Endothelial cell of umbilical vein (primary cell): ENCODE results near the gene PTPN6. TPM values are rescaled to one million over a fixed set of nuclear protein-coding genes. Genes with fewer than 3 reads are reported as not detected.

Experiments used
- BruUV-seq: library from RNA; stranded (reverse); fragments of 400-500 nt; replicated peaks from 2 replicates; lab custom pipeline; 2021; lab: Mats Ljungman, UMichigan
- CTCF ChIA-PET: fragments of 300-600, 350-600 bp; sonication (Branson Sonifier 250); formaldehyde crosslinking; loops from one replicate; lab custom pipeline; 2021; ENCODE audit warnings: antibody characterized with exemption, inconsistent platforms; lab: Charles Lee
- POLR2A ChIA-PET: fragments of 300-600, 350-600 bp; sonication (Branson Sonifier 250); formaldehyde crosslinking; loops from one replicate; lab custom pipeline; 2021; ENCODE audit warnings: antibody characterized with exemption, inconsistent platforms; lab: Charles Lee
- DNase-seq: peaks from one replicate; pipeline ENCODE4 v3.0.0-alpha.2; 2011; ENCODE audit warnings: low read depth, low spot score
- FAIRE-seq: peaks from 2 replicates; lab custom pipeline; 2011; peaks lifted over from hg19 to GRCh38; lab: Jason Lieb, UNC
- H2AFZ ChIP-seq: 2 replicates; pipeline ENCODE4 v1.6.0; 2012; ENCODE audit warnings: low read depth, low read length, control low read depth, inconsistent platforms
- H3K27ac ChIP-seq: 2 replicates; pipeline ENCODE4 v1.5.1; 2011; ENCODE audit warnings: low read depth, mild to moderate bottlenecking, control low read depth, low read length, moderate library complexity; ENCODE audit not compliant: insufficient read depth
- H3K27me3 ChIP-seq, 2 experiments: 2 replicates each; pipeline versions ENCODE4 v1.6.0 to v1.6.1; 2011; ENCODE audit warnings: low read length in 2 of 2, mixed read lengths in 1 of 2; ENCODE audit not compliant: control insufficient read depth in 2 of 2, insufficient read depth in 2 of 2
- H3K36me3 ChIP-seq, 2 experiments: 2 replicates in 1 of 2; 3 replicates in 1 of 2; pipeline ENCODE4 v1.5.1; 2011; ENCODE audit warnings: low read length in 2 of 2, mild to moderate bottlenecking in 1 of 2, moderate library complexity in 1 of 2; ENCODE audit not compliant: control insufficient read depth in 2 of 2, insufficient read depth in 2 of 2; ENCODE audit errors: extremely low read depth in 1 of 2
- H3K4me1 ChIP-seq: 3 replicates; pipeline ENCODE4 v1.5.1; 2011; ENCODE audit warnings: mild to moderate bottlenecking, low read length; ENCODE audit not compliant: control insufficient read depth, insufficient read depth; ENCODE audit errors: extremely low read depth
- H3K4me2 ChIP-seq: 2 replicates; pipeline ENCODE4 v1.6.1; 2011; ENCODE audit warnings: low read length, control low read depth, mixed read lengths; ENCODE audit not compliant: insufficient read depth
- H3K4me3 ChIP-seq, 3 experiments: fragments of 200-600 bp in 1 of 3; sonication (generic), shearing (Covaris generic) in 1 of 3; replicated peaks in 1 of 3; 2 replicates each; pipeline ENCODE4 v1.5.1; 2011 to 2016; ENCODE audit warnings: control low read depth in 3 of 3, low read length in 3 of 3, mild to moderate bottlenecking in 2 of 3, inconsistent platforms in 1 of 3, low read depth in 1 of 3, moderate library complexity in 1 of 3; ENCODE audit not compliant: insufficient read depth in 1 of 3
- H3K79me2 ChIP-seq: 2 replicates; pipeline ENCODE4 v1.6.0; 2012; ENCODE audit warnings: low read length, inconsistent platforms; ENCODE audit not compliant: control insufficient read depth, insufficient read depth
- H3K9ac ChIP-seq: replicated peaks from 2 replicates; pipeline ENCODE3; 2011; ENCODE audit warnings: low read length, control low read depth; ENCODE audit not compliant: insufficient read depth; ENCODE audit errors: extremely low read depth
- H3K9me1 ChIP-seq: replicated peaks from 3 replicates; pipeline ENCODE4 v1.6.0; 2011; ENCODE audit warnings: mild to moderate bottlenecking, low read length; ENCODE audit not compliant: control insufficient read depth, insufficient read depth; ENCODE audit errors: extremely low read depth
- H3K9me3 ChIP-seq: replicated peaks from 2 replicates; pipeline ENCODE4 v1.5.1; 2012; ENCODE audit warnings: low read length, inconsistent platforms; ENCODE audit not compliant: control insufficient read depth, insufficient read depth
- H4K20me1 ChIP-seq: replicated peaks from 2 replicates; pipeline ENCODE3; 2011; ENCODE audit warnings: mild to moderate bottlenecking, low read length; ENCODE audit not compliant: control insufficient read depth, insufficient read depth; ENCODE audit errors: extremely low read depth
- FOS ChIP-seq: IDR thresholded peaks from 2 replicates; pipeline ENCODE4 v1.6.1; 2011; ENCODE audit warnings: mild to moderate bottlenecking, low read length, moderate library complexity, borderline replicate concordance; ENCODE audit not compliant: insufficient read depth
- GATA2 ChIP-seq: IDR thresholded peaks from 2 replicates; pipeline ENCODE4 v1.7.0; 2011; ENCODE audit warnings: low read depth, mild to moderate bottlenecking, moderate library complexity, mixed read lengths, low read length; ENCODE audit not compliant: insufficient read length, insufficient read depth
- JUN ChIP-seq: IDR thresholded peaks from 2 replicates; pipeline ENCODE4 v1.6.1; 2011; ENCODE audit warnings: borderline replicate concordance, low read depth; ENCODE audit not compliant: insufficient read length, insufficient read depth
- MYC ChIP-seq: IDR thresholded peaks from one replicate; pipeline ENCODE4 v1.6.1; 2011; ENCODE audit warnings: mild to moderate bottlenecking, low read depth, low read length
- POLR2A ChIP-seq: IDR thresholded peaks from 2 replicates; pipeline ENCODE4 v1.6.1; 2012; ENCODE audit warnings: low read depth, mild to moderate bottlenecking, control low read depth, low read length
- POLR2AphosphoS5 ChIP-seq: IDR thresholded peaks from 2 replicates; pipeline ENCODE4 v1.6.1; 2012; ENCODE audit warnings: low read depth, mild to moderate bottlenecking, control low read depth, low read length, moderate library complexity; ENCODE audit not compliant: insufficient read depth
- dilution Hi-C: fragments of 300-500 bp; cut with MboI; formaldehyde crosslinking; loops from one replicate; pipeline ENCODE4 v1.15.0; 2019; ENCODE audit warnings: low sequenced_read_pairs; ENCODE audit not compliant: extremely low pct_ligation_motif_present
- intact Hi-C: fragments of 100-400 bp; cut with micrococcal nuclease; formaldehyde crosslinking; loops from one replicate; pipeline ENCODE4 v1.10.0; 2022
- polyA plus RNA-seq, 4 experiments: library from polyadenylated mRNA; depleted of rRNA in 3 of 4; stranded (reverse) in 3 of 4; unstranded in 1 of 4; fragments of >200 nt; gene quantifications; 2 replicates each; pipeline versions ENCODE4 v1.2.1 to v1.2.3, GENCODE V29; 2011 to 2012; ENCODE audit warnings: missing spikeins in 1 of 4
- total RNA-seq: library from RNA; stranded (reverse); gene quantifications from 2 replicates; pipeline ENCODE4 v1.2.3, GENCODE V29; 2021
- TF ChIP-seq, protein P1 (sequence below), 2 donors: IDR thresholded peaks; 1 replicate in 1 of 2; 2 replicates in 1 of 2; pipeline ENCODE4 v1.5.1; 2011; ENCODE audit warnings: low read length in 2 of 2, mild to moderate bottlenecking in 2 of 2, moderate library complexity in 2 of 2, control low read depth in 1 of 2, inconsistent platforms in 1 of 2, low read depth in 1 of 2; ENCODE audit not compliant: insufficient read depth in 1 of 2; ENCODE audit errors: extremely low read depth in 1 of 2
- TF ChIP-seq, protein P2 (sequence below): IDR thresholded peaks from 2 replicates; pipeline ENCODE4 v1.6.1; 2011; ENCODE audit not compliant: insufficient read depth, insufficient read length

PTPN6 gene
- total and polyA plus RNA-seq, 2 donors (not counting 3 experiments of a cell fraction or from before 2014, with no cell fraction given): 0.25 to 1.6 TPM

DNA sequence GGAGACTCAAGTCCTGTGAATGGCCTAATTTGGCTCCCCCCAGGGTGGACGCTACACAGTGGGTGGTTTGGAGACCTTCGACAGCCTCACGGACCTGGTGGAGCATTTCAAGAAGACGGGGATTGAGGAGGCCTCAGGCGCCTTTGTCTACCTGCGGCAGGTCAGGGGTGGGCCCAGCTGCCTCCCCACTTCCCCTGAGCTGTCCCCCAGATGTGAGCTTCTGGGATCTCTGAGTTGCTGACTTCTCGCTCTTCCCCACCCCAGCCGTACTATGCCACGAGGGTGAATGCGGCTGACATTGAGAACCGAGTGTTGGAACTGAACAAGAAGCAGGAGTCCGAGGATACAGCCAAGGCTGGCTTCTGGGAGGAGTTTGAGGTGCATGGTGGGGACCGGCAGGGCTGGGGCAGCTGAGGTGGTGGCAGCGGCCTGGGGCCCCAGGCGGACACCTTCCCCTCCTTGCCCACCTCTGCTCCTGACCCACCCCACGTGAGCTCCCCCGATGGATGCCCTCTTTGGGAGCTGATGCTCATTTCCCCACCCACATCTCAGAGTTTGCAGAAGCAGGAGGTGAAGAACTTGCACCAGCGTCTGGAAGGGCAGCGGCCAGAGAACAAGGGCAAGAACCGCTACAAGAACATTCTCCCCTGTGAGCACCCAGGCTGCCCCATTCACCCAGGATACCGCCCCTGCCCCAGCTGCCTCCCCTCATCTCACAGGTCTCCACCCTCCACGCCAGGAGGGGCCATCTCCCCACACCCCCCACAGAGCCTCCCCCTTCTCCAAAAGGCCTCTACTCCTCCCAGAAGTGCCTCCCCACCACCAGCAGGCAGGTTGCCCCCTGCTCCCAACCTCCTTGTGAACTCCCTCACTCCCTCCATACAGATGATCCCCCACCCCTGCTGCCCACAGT is 4.2 kb downstream of the PTPN6 start:
- intact Hi-C loops: no loop called here
- POLR2A ChIA-PET: no interaction called here

More for the DNA sequence above, 4.2 kb downstream of the PTPN6 start:
- BruUV-seq: no TSS peak
- TF ChIP-seq FOS (no peak), POLR2AphosphoS5 (no peak), JUN (no peak), MYC (no peak), POLR2A (no peak), GATA2 (no peak)
- TF ChIP-seq, protein P1, sequence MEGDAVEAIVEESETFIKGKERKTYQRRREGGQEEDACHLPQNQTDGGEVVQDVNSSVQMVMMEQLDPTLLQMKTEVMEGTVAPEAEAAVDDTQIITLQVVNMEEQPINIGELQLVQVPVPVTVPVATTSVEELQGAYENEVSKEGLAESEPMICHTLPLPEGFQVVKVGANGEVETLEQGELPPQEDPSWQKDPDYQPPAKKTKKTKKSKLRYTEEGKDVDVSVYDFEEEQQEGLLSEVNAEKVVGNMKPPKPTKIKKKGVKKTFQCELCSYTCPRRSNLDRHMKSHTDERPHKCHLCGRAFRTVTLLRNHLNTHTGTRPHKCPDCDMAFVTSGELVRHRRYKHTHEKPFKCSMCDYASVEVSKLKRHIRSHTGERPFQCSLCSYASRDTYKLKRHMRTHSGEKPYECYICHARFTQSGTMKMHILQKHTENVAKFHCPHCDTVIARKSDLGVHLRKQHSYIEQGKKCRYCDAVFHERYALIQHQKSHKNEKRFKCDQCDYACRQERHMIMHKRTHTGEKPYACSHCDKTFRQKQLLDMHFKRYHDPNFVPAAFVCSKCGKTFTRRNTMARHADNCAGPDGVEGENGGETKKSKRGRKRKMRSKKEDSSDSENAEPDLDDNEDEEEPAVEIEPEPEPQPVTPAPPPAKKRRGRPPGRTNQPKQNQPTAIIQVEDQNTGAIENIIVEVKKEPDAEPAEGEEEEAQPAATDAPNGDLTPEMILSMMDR (IDR thresholded peaks at IDR 0.05; ENCODE audit: extremely low read depth in 1 of 2, insufficient read depth in 1 of 2, low read depth in 1 of 2, low read length in 2 of 2): no peak
- TF ChIP-seq, protein P2, sequence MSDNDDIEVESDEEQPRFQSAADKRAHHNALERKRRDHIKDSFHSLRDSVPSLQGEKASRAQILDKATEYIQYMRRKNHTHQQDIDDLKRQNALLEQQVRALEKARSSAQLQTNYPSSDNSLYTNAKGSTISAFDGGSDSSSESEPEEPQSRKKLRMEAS: no peak
- Histone ChIP-seq H3K27me3 (no peaks in the 10 kb centered on the region), H4K20me1 (no peaks in the 10 kb centered on the region), H3K27ac (no peak overlapping the region), H2AFZ (no peak overlapping the region), H3K4me1 (peaks cover 24% of the 10 kb centered on the region), H3K4me3 (no peak overlapping the region), H3K9me1 (no peaks in the 10 kb centered on the region), H3K9me3 (no peaks in the 10 kb centered on the region), H3K79me2 (no peaks in the 10 kb centered on the region), H3K36me3 (no peaks in the 10 kb centered on the region), H3K4me2 (no peak overlapping the region), H3K9ac (no peak overlapping the region)
- dilution Hi-C loops: no loop called here
- no peak for DNase-seq
- no peak for FAIRE-seq
- CTCF ChIA-PET: interaction anchor here (1.3 to 2.2 kb wide), 4 partner anchors 9 to 158 kb away, joined by 3 to 12 read pairs (median 8); partner anchors contain the start of genes C12orf57 and RNU7-1
